ENCODE data around the gene TUBG1. TPM values are rescaled to one million over a fixed set of nuclear protein-coding genes. Genes with fewer than 3 reads are reported as not detected.

TUBG1 gene
- total and polyA plus RNA-seq, 8 donors: 18.5 to 72.4 (median 45.7) TPM

GRCh38 chr17:42568341-42569111 is 41.0 kb upstream of the TUBG1 start:
- peak overlapping the region; percentile 13 to 99 (median 97) for H3K27ac ChIP-seq
- no peaks in the 10 kb centered on the region for H3K27me3 ChIP-seq
- H3K4me1 ChIP-seq: peaks cover 52 to 90% (median 84%) of the 10 kb centered on the region in 4 donors
- 78 to 90% (median 84%) methylated on average over 14 of the region's 14 CpGs for WGBS, 5 donors
- peaks cover 68 to 79% (median 76%) of the 10 kb centered on the region in 4 donors for H3K36me3 ChIP-seq
- H3K9me3 ChIP-seq: no peaks in the 10 kb centered on the region
- peak overlapping the region in 3 of 4 donors; percentile 87 to 94 (median 91) for H3K4me3 ChIP-seq
- TF ChIP-seq POLR2AphosphoS5 (IDR thresholded peaks at IDR 0.05) (no peak), EP300 (IDR thresholded peaks at IDR 0.05) (no peak), POLR2A (IDR thresholded peaks at IDR 0.05) (no peak), CTCF (IDR thresholded peaks at IDR 0.05) (no peak)
- intact Hi-C loops (cut with DNase I; ENCODE audit: low total_unique reads): no loop called here
- no peak for DNase-seq

GRCh38 chr17:42571435-42572225 is 37.9 kb upstream of the TUBG1 start:
- Histone ChIP-seq H3K27ac (peak overlapping the region; percentile 55 to 74 (median 68)), H3K36me3 (peaks cover 59 to 81% (median 71%) of the 10 kb centered on the region in 4 donors), H3K27me3 (no peaks in the 10 kb centered on the region), H3K4me1 (peaks cover 35 to 87% (median 60%) of the 10 kb centered on the region in 4 donors), H3K4me3 (peak overlapping the region in 1 of 4 donors; percentile 14), H3K9me3 (no peaks in the 10 kb centered on the region)
- 27 to 62% (median 41%) methylated on average over 12 of the region's 12 CpGs for WGBS, 5 donors
- TF ChIP-seq POLR2A (IDR thresholded peaks at IDR 0.05) (no peak), POLR2AphosphoS5 (IDR thresholded peaks at IDR 0.05) (peak in 2 of 3 donors; percentile 9 to 35)
- intact Hi-C loops (cut with DNase I; ENCODE audit: low total_unique reads): no loop called here
- DNase-seq: peak; percentile 83 to 84

- WGBS, 5 donors: 73 to 87% (median 79%) methylated on average over 4 of the region's 4 CpGs
These were observed 36.4 kb upstream of the TUBG1 start for GRCh38 chr17:42573095-42573494.

GRCh38 chr17:42574463-42574862 is 35.0 kb upstream of the TUBG1 start:
- Histone ChIP-seq H3K27me3 (no peaks in the 10 kb centered on the region), H3K4me3 (no peak overlapping the region), H3K27ac (no peak overlapping the region), H3K4me1 (peaks cover 31 to 88% (median 59%) of the 10 kb centered on the region in 4 donors), H3K36me3 (peaks cover 47 to 72% (median 60%) of the 10 kb centered on the region in 4 donors), H3K9me3 (no peaks in the 10 kb centered on the region)
- TF ChIP-seq CTCF (IDR thresholded peaks at IDR 0.05) (no peak), POLR2AphosphoS5 (IDR thresholded peaks at IDR 0.05) (no peak), EP300 (IDR thresholded peaks at IDR 0.05) (no peak), POLR2A (IDR thresholded peaks at IDR 0.05) (no peak)
- intact Hi-C loops (cut with DNase I; ENCODE audit: low total_unique reads): no loop called here
- WGBS, 5 donors: 71 to 83% (median 76%) methylated on average over 3 of the region's 3 CpGs
- DNase-seq: no peak

More at GRCh38 chr17:42573095-42573494, 36.4 kb upstream of the TUBG1 start:
- Histone ChIP-seq H3K4me1 (peaks cover 35 to 88% (median 62%) of the 10 kb centered on the region in 4 donors), H3K27ac (peak overlapping the region in 4 of 5 donors; percentile 22 to 74 (median 62)), H3K27me3 (no peaks in the 10 kb centered on the region), H3K4me3 (no peak overlapping the region), H3K36me3 (peaks cover 59 to 81% (median 71%) of the 10 kb centered on the region in 4 donors), H3K9me3 (no peaks in the 10 kb centered on the region)
- intact Hi-C loops (cut with DNase I; ENCODE audit: low total_unique reads): no loop called here
- no peak for DNase-seq
- no peak for TF ChIP-seq CTCF (IDR thresholded peaks at IDR 0.05)
- TF ChIP-seq EP300 (IDR thresholded peaks at IDR 0.05): no peak
- TF ChIP-seq POLR2AphosphoS5 (IDR thresholded peaks at IDR 0.05): no peak
- no peak for TF ChIP-seq POLR2A (IDR thresholded peaks at IDR 0.05)
